GM23338 (cell line): Measurements from ENCODE around the gene PKD2. TPM values are rescaled to one million over a fixed set of nuclear protein-coding genes. Genes with fewer than 3 reads are reported as not detected.

Experiments
- ATAC-seq: fragments of 200-7000 bp; cut with Tn5 transposase; 3 replicates; pipeline ENCODE4 v1.9.1; 2020
- DNase-seq: peaks from one replicate; pipeline ENCODE4 v3.0.0-alpha.2; 2015; ENCODE audit warnings: low spot score
- H2AFZ ChIP-seq: fragments of 200-600 bp; sonication (generic); 2 replicates; pipeline ENCODE4 v1.8.0; 2016; ENCODE audit warnings: antibody characterized with exemption, mild to moderate bottlenecking, moderate library complexity
- H3F3A ChIP-seq: fragments of 200-600 bp; sonication (generic); replicated peaks from 2 replicates; pipeline ENCODE4 v1.8.0; 2017; ENCODE audit warnings: antibody characterized with exemption, mixed run types, low read depth
- H3K27ac ChIP-seq: fragments of 200-600 bp; sonication (generic); 2 replicates; pipeline ENCODE4 v1.6.1; 2016; ENCODE audit warnings: low read depth
- H3K27me3 ChIP-seq: fragments of 200-600 bp; sonication (generic); 2 replicates; pipeline ENCODE4 v1.8.0; 2016; ENCODE audit warnings: mild to moderate bottlenecking, mixed run types, moderate library complexity; ENCODE audit not compliant: insufficient read depth
- H3K36me3 ChIP-seq: fragments of 200-600 bp; sonication (generic); 2 replicates; pipeline ENCODE4 v1.8.0; 2016; ENCODE audit warnings: mild to moderate bottlenecking; ENCODE audit not compliant: insufficient read depth
- H3K4me1 ChIP-seq: fragments of 200-600 bp; sonication (generic); 2 replicates; pipeline ENCODE4 v1.8.0; 2016; ENCODE audit warnings: mild to moderate bottlenecking, moderate library complexity; ENCODE audit not compliant: insufficient read depth
- H3K4me2 ChIP-seq: fragments of 200-600 bp; sonication (generic); 2 replicates; pipeline ENCODE4 v1.7.1; 2017; ENCODE audit warnings: mixed run types
- H3K4me3 ChIP-seq: fragments of 200-600 bp; sonication (generic); 2 replicates; pipeline ENCODE4 v1.6.1; 2016; ENCODE audit warnings: mixed run types
- H3K79me2 ChIP-seq: fragments of 200-600 bp; sonication (generic); replicated peaks from 2 replicates; pipeline ENCODE4 v1.8.0; 2017; ENCODE audit warnings: mild to moderate bottlenecking; ENCODE audit not compliant: insufficient read depth
- H3K9me2 ChIP-seq: fragments of 200-600 bp; sonication (generic); 2 replicates; pipeline ENCODE4 v1.8.0; 2017; ENCODE audit not compliant: insufficient read depth
- H4K20me1 ChIP-seq: fragments of 200-600 bp; sonication (generic); replicated peaks from 2 replicates; pipeline ENCODE4 v1.8.0; 2017; ENCODE audit warnings: mild to moderate bottlenecking; ENCODE audit not compliant: insufficient read depth
- H3K27ac Mint-ChIP-seq: 2 replicates; pipeline ENCODE4 v1.8.0; 2020; ENCODE audit warnings: inconsistent platforms, mild to moderate bottlenecking, moderate library complexity, mixed read lengths
- H3K27me3 Mint-ChIP-seq: 3 replicates; pipeline ENCODE4 v1.8.0; 2022; ENCODE audit warnings: low read depth, mild to moderate bottlenecking, moderate library complexity, mixed read lengths, inconsistent platforms; ENCODE audit not compliant: insufficient read depth, poor library complexity
- H3K36me3 Mint-ChIP-seq: 3 replicates; pipeline ENCODE4 v1.8.0; 2021; ENCODE audit warnings: low read depth, mild to moderate bottlenecking, inconsistent platforms, moderate library complexity, mixed read lengths
- H3K4me1 Mint-ChIP-seq: 3 replicates; pipeline ENCODE4 v1.8.0; 2020; ENCODE audit warnings: mild to moderate bottlenecking, inconsistent platforms, mixed read lengths
- H3K4me3 Mint-ChIP-seq: 3 replicates; pipeline ENCODE4 v1.8.0; 2021; ENCODE audit warnings: moderate library complexity, mild to moderate bottlenecking, inconsistent platforms, mixed read lengths
- H3K9me3 Mint-ChIP-seq: 3 replicates; pipeline ENCODE4 v1.8.0; 2020; ENCODE audit warnings: moderate library complexity, mild to moderate bottlenecking, inconsistent platforms, mixed read lengths
- CREB1 ChIP-seq: fragments of 250-450 bp; sonication (Bioruptor Pico); IDR thresholded peaks from 2 replicates; pipeline ENCODE4 v1.5.0; 2020; ENCODE audit warnings: low read depth, mild to moderate bottlenecking, moderate library complexity
- CTCF ChIP-seq, 2 experiments: fragments of 200-600 bp in 1 of 2; sonication (generic) in 1 of 2; conservative IDR thresholded peaks; 2 replicates each; pipeline versions ENCODE4 v1.5.1 to v1.6.1; 2016 to 2017; ENCODE audit warnings: antibody characterized with exemption in 2 of 2, low read depth in 2 of 2, mild to moderate bottlenecking in 2 of 2, moderate library complexity in 1 of 2
- ETS1 ChIP-seq: IDR thresholded peaks from 2 replicates; pipeline ENCODE4 v1.6.1; 2016; ENCODE audit warnings: antibody characterized with exemption
- EZH2 ChIP-seq: fragments of 200-600 bp; sonication (generic); IDR thresholded peaks from one replicate; pipeline ENCODE4 v1.8.0; 2017; ENCODE audit warnings: antibody characterized with exemption, mild to moderate bottlenecking, low read depth; ENCODE audit not compliant: unreplicated experiment
- EZH2phosphoT487 ChIP-seq: fragments of 200-600 bp; sonication (generic); IDR thresholded peaks from one replicate; pipeline ENCODE4 v1.8.1; 2018; ENCODE audit warnings: antibody characterized with exemption; ENCODE audit not compliant: unreplicated experiment
- NANOG ChIP-seq: IDR thresholded peaks from 2 replicates; pipeline ENCODE4 v1.6.1; 2016; ENCODE audit warnings: antibody characterized with exemption, borderline replicate concordance
- POLR2AphosphoS5 ChIP-seq: IDR thresholded peaks from 2 replicates; pipeline ENCODE4 v1.6.1; 2016; ENCODE audit warnings: antibody characterized with exemption, low read depth
- REST ChIP-seq: IDR thresholded peaks from one replicate; pipeline ENCODE4 v1.6.1; 2018; ENCODE audit warnings: antibody characterized with exemption; ENCODE audit not compliant: unreplicated experiment
- STAT1 ChIP-seq: IDR thresholded peaks from one replicate; pipeline ENCODE4 v1.6.1; 2016; ENCODE audit warnings: antibody characterized with exemption; ENCODE audit not compliant: unreplicated experiment
- ZNF114 ChIP-seq: fragments of 250-450 bp; sonication (Bioruptor Pico); IDR thresholded peaks from 2 replicates; pipeline ENCODE4 v1.5.0; 2020; ENCODE audit warnings: mild to moderate bottlenecking, moderate library complexity
- ZNF331 ChIP-seq: fragments of 250-450 bp; sonication (Bioruptor Pico); IDR thresholded peaks from 2 replicates; pipeline ENCODE4 v1.5.0; 2020; ENCODE audit warnings: low read depth, mild to moderate bottlenecking, moderate library complexity
- ZNF462 ChIP-seq: fragments of 250-450 bp; sonication (Bioruptor Pico); IDR thresholded peaks from 2 replicates; pipeline ENCODE4 v1.5.0; 2020; ENCODE audit warnings: mild to moderate bottlenecking, moderate library complexity
- polyA plus RNA-seq: library from polyadenylated mRNA; unstranded; fragments of >200 nt; fragmentation: Nextera tagmentation; extraction: Ambion mirVana; gene quantifications from 2 replicates; pipeline ENCODE4 v1.2.1, GENCODE V29; 2016
- total RNA-seq: library from RNA; depleted of rRNA; stranded (reverse); fragments of >200 nt; shearing (Covaris generic); gene quantifications from 2 replicates; pipeline ENCODE4 v1.2.3, GENCODE V29; 2014

Gene PKD2
- total and polyA plus RNA-seq, 2 experiments from 2014 or later = 17.9 to 45.3 TPM

GRCh38 chr4:88080626-88081025, 73.2 kb downstream of the PKD2 start (continued):
- TF ChIP-seq ZNF462 (CRISPR knock-in tag) (no peak), CREB1 (CRISPR knock-in tag) (no peak), EZH2phosphoT487 (no peak)

- H3K9me2 ChIP-seq = no peaks in the 10 kb centered on the region
- no peak overlapping the region for H3K4me2 ChIP-seq
- H3K36me3 ChIP-seq = no peaks in the 10 kb centered on the region
- H3K27ac ChIP-seq = no peak overlapping the region
- H3K36me3 Mint-ChIP-seq = no peaks in the 10 kb centered on the region
- H2AFZ ChIP-seq = no peak overlapping the region
- ATAC-seq (no peak), DNase-seq (no peak)
- no peak overlapping the region for H3K4me3 Mint-ChIP-seq
- no peaks in the 10 kb centered on the region for H4K20me1 ChIP-seq
- no peaks in the 10 kb centered on the region for H3K79me2 ChIP-seq
- no peaks in the 10 kb centered on the region for H3K4me1 Mint-ChIP-seq
- H3K4me1 ChIP-seq = no peaks in the 10 kb centered on the region
- no peaks in the 10 kb centered on the region for H3K9me3 Mint-ChIP-seq
- H3K27me3 ChIP-seq = no peaks in the 10 kb centered on the region
- H3K4me3 ChIP-seq = no peak overlapping the region
- H3K27ac Mint-ChIP-seq = no peak overlapping the region
- peaks cover 2% of the 10 kb centered on the region for H3K27me3 Mint-ChIP-seq
- H3F3A ChIP-seq = no peaks in the 10 kb centered on the region
- no peak for TF ChIP-seq ETS1
- no peak for TF ChIP-seq CTCF (conservative IDR thresholded peaks at IDR 0.05; ENCODE audit: low read depth in 2 of 2)
- no peak for TF ChIP-seq EZH2phosphoT487
- no peak for TF ChIP-seq STAT1
- no peak for TF ChIP-seq EZH2
- TF ChIP-seq CREB1 (CRISPR knock-in tag) = no peak
- TF ChIP-seq POLR2AphosphoS5 = no peak
- TF ChIP-seq NANOG = no peak
- no peak for TF ChIP-seq ZNF331 (CRISPR knock-in tag)
- no peak for TF ChIP-seq REST
- TF ChIP-seq ZNF114 (CRISPR knock-in tag) = no peak
Observed at GRCh38 chr4:88087004-88087403, 79.6 kb downstream of the PKD2 start.
